AML-193 (cell line): ENCODE results near the gene CEP128.

Experiments
- DNase-seq, 2 experiments: peaks; one replicate each; lab custom pipeline; 2025; lab: John Stamatoyannopoulos, UW

Gene CEP128

GRCh38 chr14:80607430-80608190 is 333.9 kb downstream of the CEP128 start:
- DNase-seq = no peak

GRCh38 chr14:80606347-80606772 is 335.2 kb downstream of the CEP128 start:
- no peak for DNase-seq

- DNase-seq = no peak
Observed at GRCh38 chr14:80605536-80605935, 336.0 kb downstream of the CEP128 start.

GRCh38 chr14:80602946-80603345 is 338.6 kb downstream of the CEP128 start:
- DNase-seq = no peak

- peak; percentile 18 to 26 for DNase-seq
Observed at GRCh38 chr14:80587096-80587724, 354.3 kb downstream of the CEP128 start.

- DNase-seq = no peak
Observed at GRCh38 chr14:80586131-80586530, 355.4 kb downstream of the CEP128 start.

- no peak for DNase-seq
Observed at GRCh38 chr14:80585506-80585835, 356.1 kb downstream of the CEP128 start.

GRCh38 chr14:80584744-80585505 is 356.6 kb downstream of the CEP128 start:
- no peak for DNase-seq

- DNase-seq = no peak
Observed at GRCh38 chr14:80577599-80577998, 363.9 kb downstream of the CEP128 start.

- DNase-seq = no peak
Observed at GRCh38 chr14:80576401-80576800, 365.1 kb downstream of the CEP128 start.

- no peak for DNase-seq
Observed at GRCh38 chr14:80575763-80576162, 365.8 kb downstream of the CEP128 start.

- no peak for DNase-seq
Observed at GRCh38 chr14:80572666-80573065, 368.9 kb downstream of the CEP128 start.

- no peak for DNase-seq
Observed at GRCh38 chr14:80570930-80571298, 370.6 kb downstream of the CEP128 start.

- DNase-seq = no peak
Observed at GRCh38 chr14:80567905-80568536, 373.5 kb downstream of the CEP128 start.

GRCh38 chr14:80565001-80565400 is 376.5 kb downstream of the CEP128 start:
- DNase-seq = no peak

GRCh38 chr14:80564051-80564450 is 377.5 kb downstream of the CEP128 start:
- DNase-seq = no peak

GRCh38 chr14:80560800-80561657 is 380.5 kb downstream of the CEP128 start:
- DNase-seq = no peak

GRCh38 chr14:80554139-80554538 is 387.4 kb downstream of the CEP128 start:
- DNase-seq = no peak

- no peak for DNase-seq
Observed at GRCh38 chr14:80549141-80549540, 392.4 kb downstream of the CEP128 start.

- DNase-seq = no peak
Observed at GRCh38 chr14:80545935-80546854, 395.3 kb downstream of the CEP128 start.

GRCh38 chr14:80544366-80544765 is 397.2 kb downstream of the CEP128 start:
- no peak for DNase-seq
